Measurements from ENCODE around the gene ZFR. TPM values are rescaled to one million over a fixed set of nuclear protein-coding genes. Genes with fewer than 3 reads are reported as not detected.

ZFR gene
- total RNA-seq, 1 experiment from 2014 or later, result 62.4 TPM

DNA sequence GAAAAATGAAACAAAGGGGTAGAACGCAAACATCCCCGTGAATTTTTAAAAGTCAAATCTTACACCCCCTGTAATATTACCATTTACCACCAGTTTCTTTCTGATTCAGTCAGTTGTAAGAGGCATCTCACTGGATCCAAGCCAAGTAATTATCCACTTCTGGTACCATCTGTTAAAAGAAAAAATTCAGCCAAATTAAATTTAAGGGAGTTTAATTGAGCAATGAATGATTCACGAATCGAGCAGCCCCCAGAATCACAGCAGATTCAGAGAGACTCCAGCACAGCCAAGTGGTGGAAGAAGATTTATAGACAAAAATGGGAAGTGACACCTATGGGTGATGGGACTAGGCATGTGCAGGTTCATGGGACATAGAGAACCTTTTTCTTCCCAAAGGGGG, 101.9 kb downstream of the ZFR start:
- Histone ChIP-seq H3K4ac (ENCODE audit: low read depth, low read length) (no peak overlapping the region), H3K9ac (ENCODE audit: extremely low read depth, insufficient read length, low read length) (no peak overlapping the region), H2BK15ac (ENCODE audit: low read depth, low read length) (no peak overlapping the region), H3T11ph (ENCODE audit: low read length) (no peak overlapping the region), H2BK5ac (ENCODE audit: insufficient read length, low read length) (no peak overlapping the region), H3K56ac (ENCODE audit: insufficient read length, low read depth, low read length) (no peak overlapping the region), H2BK20ac (ENCODE audit: low read depth, low read length, poor library complexity, severe bottlenecking) (no peak overlapping the region), H3K79me2 (ENCODE audit: insufficient read depth, low read length) (no peaks in the 10 kb centered on the region), H2BK12ac (ENCODE audit: insufficient read length, low read depth, low read length) (no peak overlapping the region), H4K20me1 (ENCODE audit: control insufficient read depth, insufficient read depth, insufficient read length) (no peaks in the 10 kb centered on the region), H2AFZ (ENCODE audit: low read length) (no peak overlapping the region), H3K4me2 (ENCODE audit: insufficient read depth, insufficient read length, low read length) (no peak overlapping the region), H3K4me1 (ENCODE audit: insufficient read depth, low read length) (no peaks in the 10 kb centered on the region), H3K79me1 (ENCODE audit: insufficient read depth, low read depth, low read length, poor library complexity, severe bottlenecking) (no peaks in the 10 kb centered on the region), H3K27me3 (ENCODE audit: insufficient read depth, low read length) (no peaks in the 10 kb centered on the region), H4K5ac (ENCODE audit: insufficient read length, low read depth, low read length) (no peak overlapping the region), H3K27ac (ENCODE audit: insufficient read length, low read depth, low read length) (no peak overlapping the region), H4K8ac (replicated peaks; ENCODE audit: insufficient read length, low read depth, low read length) (no peak overlapping the region), H3K14ac (ENCODE audit: insufficient read depth, low read length) (no peak overlapping the region), H3K9me3 (ENCODE audit: control insufficient read depth, low read depth, low read length) (peaks cover 14% of the 10 kb centered on the region), H3K23me2 (ENCODE audit: insufficient read length, low read depth, low read length, poor library complexity, severe bottlenecking) (no peaks in the 10 kb centered on the region), H4K91ac (ENCODE audit: insufficient read length, low read depth, low read length) (no peak overlapping the region), H3K23ac (ENCODE audit: insufficient read length, low read depth, low read length) (no peak overlapping the region), H2BK120ac (ENCODE audit: low read depth, low read length, poor library complexity, severe bottlenecking) (no peak overlapping the region), H2AK5ac (ENCODE audit: insufficient read length, low read length) (no peak overlapping the region), H3K18ac (ENCODE audit: insufficient read length, low read depth, low read length) (no peak overlapping the region)
- WGBS (ENCODE audit: extremely low coverage, insufficient read length, low lambda C conversion rate), result no CpG with 5 or more reads among the region's 4 CpGs
- Mint-ChIP-seq H3K36me3 (ENCODE audit: insufficient read depth in 1 of 3, low read depth in 3 of 3) (peaks cover 23 to 50% (median 49%) of the 10 kb centered on the region in 3 experiments), H3K27ac (no peak overlapping the region), H3K9me3 (peaks cover 79 to 83% of the 10 kb centered on the region in 2 experiments), H3K27me3 (ENCODE audit: low read depth) (0 out of 2 replicates have a peak, but pooled peaks cover 3% of the 10 kb centered on the region), H3K4me1 (no peaks in the 10 kb centered on the region), H3K4me3 (no peak overlapping the region)
- TF ChIP-seq CTCF (conservative IDR thresholded peaks at IDR 0.05), result no peak
- no peak for DNase-seq
